GM12801 (cell line): ENCODE measurements around the gene ABCA8.

Source experiments
- CTCF ChIP-seq: IDR thresholded peaks from one replicate; pipeline ENCODE4 v1.5.1; 2011; ENCODE audit warnings: control low read depth; ENCODE audit not compliant: insufficient read length; ENCODE audit errors: extremely low read depth

ABCA8 gene

GRCh38 chr17:68969101-68969500 is 13.9 kb upstream of the ABCA8 start:
- TF ChIP-seq CTCF, result no peak

GRCh38 chr17:68963958-68964357 is 8.8 kb upstream of the ABCA8 start:
- TF ChIP-seq CTCF, result no peak

GRCh38 chr17:68961214-68961882 is 6.2 kb upstream of the ABCA8 start:
- no peak for TF ChIP-seq CTCF

GRCh38 chr17:68957944-68958343 is 2.8 kb upstream of the ABCA8 start:
- TF ChIP-seq CTCF, result no peak

- TF ChIP-seq CTCF, result no peak
Observed at GRCh38 chr17:68954146-68954896, 871 bp downstream of the ABCA8 start.

GRCh38 chr17:68953340-68953997 is 1.7 kb downstream of the ABCA8 start:
- TF ChIP-seq CTCF, result no peak

DNA sequence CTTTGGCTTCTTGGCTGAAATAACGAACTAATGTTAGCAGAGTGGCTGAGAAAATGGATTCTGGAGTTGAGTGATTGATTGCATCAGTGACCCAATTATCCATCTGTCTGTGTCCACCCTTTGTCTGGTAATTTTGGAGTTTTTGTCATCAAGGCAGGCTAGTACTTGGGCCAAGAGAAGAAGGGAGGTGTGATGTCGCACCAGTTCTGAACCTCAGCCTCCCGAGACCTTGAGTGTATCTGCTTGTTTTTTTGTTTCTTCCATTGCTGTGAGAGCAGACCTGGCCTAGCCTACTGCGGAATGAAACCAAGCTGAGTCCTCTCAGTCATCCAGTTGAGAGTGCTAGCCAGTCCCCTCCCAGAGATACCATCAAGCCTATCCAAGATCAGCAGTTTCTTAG is 4.5 kb downstream of the ABCA8 start:
- no peak for TF ChIP-seq CTCF
